HepG2 (cell line): ENCODE data around the gene TAPBP. TPM values are rescaled to one million over a fixed set of nuclear protein-coding genes. Genes with fewer than 3 reads are reported as not detected.
A peak's percentile ranks its signal among the peaks of the same experiment; 100 is the strongest.

Source experiments
- AKNA ChIP-seq: sonication (generic); formaldehyde crosslinking; IDR thresholded peaks from 2 replicates; pipeline ENCODE4 v1.4.0; 2020; ENCODE audit warnings: missing genetic modification reagents, borderline replicate concordance
- ARID4A ChIP-seq: sonication (generic); formaldehyde crosslinking; IDR thresholded peaks from 2 replicates; pipeline ENCODE4 v1.5.0; 2020; ENCODE audit warnings: mild to moderate bottlenecking, missing genetic modification reagents, borderline replicate concordance
- HNF1B ChIP-seq: sonication (generic); formaldehyde crosslinking; IDR thresholded peaks from 2 replicates; pipeline ENCODE4 v1.5.1; 2020; ENCODE audit warnings: mild to moderate bottlenecking, moderate library complexity, missing genetic modification reagents
- PAXIP1 ChIP-seq: sonication (generic); formaldehyde crosslinking; conservative IDR thresholded peaks from 2 replicates; pipeline ENCODE4 v1.4.0; 2020; ENCODE audit warnings: mild to moderate bottlenecking, missing genetic modification reagents, moderate library complexity
- TERF1 ChIP-seq: sonication (generic); formaldehyde crosslinking; IDR thresholded peaks from 2 replicates; pipeline ENCODE4 v1.8.0; 2022; ENCODE audit warnings: mild to moderate bottlenecking, missing genetic modification reagents, moderate library complexity
- U2AF1 ChIP-seq: fragments of 200-400 bp; formaldehyde crosslinking; optimal IDR thresholded peaks from 2 replicates; pipeline ENCODE3; 2017; ENCODE audit warnings: mild to moderate bottlenecking, low read depth, low read length
- ZNF550 ChIP-seq: sonication (generic); formaldehyde crosslinking; IDR thresholded peaks from 2 replicates; pipeline ENCODE4 v1.4.0; 2020; ENCODE audit warnings: mild to moderate bottlenecking, missing genetic modification reagents, borderline replicate concordance
- ZSCAN31 ChIP-seq: sonication (generic); formaldehyde crosslinking; IDR thresholded peaks from 2 replicates; pipeline ENCODE4 v1.5.0; 2020; ENCODE audit warnings: low read depth, mild to moderate bottlenecking, missing genetic modification reagents
- polyA plus RNA-seq, 8 experiments: library from polyadenylated mRNA; depleted of rRNA in 3 of 8; stranded (reverse) in 7 of 8; unstranded in 1 of 8; fragments of >200 nt; fragmentation: Illumina TruSeq in 4 of 8; extraction: Trizol in 4 of 8; gene quantifications; 2 replicates each; pipeline versions ENCODE4 v1.2.1 to v1.2.3, GENCODE V29; 2011 to 2016; ENCODE audit warnings: low read depth in 4 of 8, missing spikeins in 1 of 8, mixed read lengths in 1 of 8; ENCODE audit not compliant: insufficient read depth in 1 of 8
- total RNA-seq, 5 experiments: library from RNA; depleted of rRNA; stranded (reverse); fragments of >200 nt; fragmentation: Illumina TruSeq; extraction: Trizol; gene quantifications; 2 replicates each; pipeline ENCODE4 v1.2.3, GENCODE V29; 2016; ENCODE audit warnings: low read depth in 1 of 5
- TF ChIP-seq, protein P1 (sequence below): IDR thresholded peaks from 2 replicates; pipeline ENCODE4 v1.6.1; 2016; ENCODE audit warnings: control low read depth

The TAPBP gene
- total and polyA plus RNA-seq, 2 of the 13 experiments (the other 11 are each of a cell fraction or from before 2014, with no cell fraction given), result 27.4 to 32.3 TPM

GRCh38 chr6:33288921-33289783 lies 24.7 kb downstream of the TAPBP start, which contains the start of the genes PFDN6 and WDR46 (continued):
- TF ChIP-seq TERF1, result no peak
- TF ChIP-seq ARID4A (CRISPR knock-in tag), result peak; percentile 96
- TF ChIP-seq ZNF550 (CRISPR knock-in tag), result no peak
- no peak for TF ChIP-seq AKNA
- peak; percentile 42 for TF ChIP-seq PAXIP1 (CRISPR knock-in tag)
- TF ChIP-seq U2AF1, result peak; percentile 4
- peak; percentile 37; the same call in 1 of the 2 replicates for TF ChIP-seq HNF1B
- TF ChIP-seq ZSCAN31 (CRISPR knock-in tag), result 0 out of 2 replicates have a peak, but pooled peaks have one; percentile 40
- TF ChIP-seq, protein P1, sequence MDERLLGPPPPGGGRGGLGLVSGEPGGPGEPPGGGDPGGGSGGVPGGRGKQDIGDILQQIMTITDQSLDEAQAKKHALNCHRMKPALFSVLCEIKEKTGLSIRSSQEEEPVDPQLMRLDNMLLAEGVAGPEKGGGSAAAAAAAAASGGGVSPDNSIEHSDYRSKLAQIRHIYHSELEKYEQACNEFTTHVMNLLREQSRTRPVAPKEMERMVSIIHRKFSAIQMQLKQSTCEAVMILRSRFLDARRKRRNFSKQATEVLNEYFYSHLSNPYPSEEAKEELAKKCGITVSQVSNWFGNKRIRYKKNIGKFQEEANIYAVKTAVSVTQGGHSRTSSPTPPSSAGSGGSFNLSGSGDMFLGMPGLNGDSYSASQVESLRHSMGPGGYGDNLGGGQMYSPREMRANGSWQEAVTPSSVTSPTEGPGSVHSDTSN (CRISPR knock-in tag), result no peak
